ENCODE data around the gene UBXN6.
A peak's percentile ranks its signal among the peaks of the same experiment; 100 is the strongest.

The UBXN6 gene

GRCh38 chr19:4464815-4465581 is 7.4 kb upstream of the UBXN6 start:
- H3K27ac ChIP-seq: no peak overlapping the region
- TF ChIP-seq, protein P1, sequence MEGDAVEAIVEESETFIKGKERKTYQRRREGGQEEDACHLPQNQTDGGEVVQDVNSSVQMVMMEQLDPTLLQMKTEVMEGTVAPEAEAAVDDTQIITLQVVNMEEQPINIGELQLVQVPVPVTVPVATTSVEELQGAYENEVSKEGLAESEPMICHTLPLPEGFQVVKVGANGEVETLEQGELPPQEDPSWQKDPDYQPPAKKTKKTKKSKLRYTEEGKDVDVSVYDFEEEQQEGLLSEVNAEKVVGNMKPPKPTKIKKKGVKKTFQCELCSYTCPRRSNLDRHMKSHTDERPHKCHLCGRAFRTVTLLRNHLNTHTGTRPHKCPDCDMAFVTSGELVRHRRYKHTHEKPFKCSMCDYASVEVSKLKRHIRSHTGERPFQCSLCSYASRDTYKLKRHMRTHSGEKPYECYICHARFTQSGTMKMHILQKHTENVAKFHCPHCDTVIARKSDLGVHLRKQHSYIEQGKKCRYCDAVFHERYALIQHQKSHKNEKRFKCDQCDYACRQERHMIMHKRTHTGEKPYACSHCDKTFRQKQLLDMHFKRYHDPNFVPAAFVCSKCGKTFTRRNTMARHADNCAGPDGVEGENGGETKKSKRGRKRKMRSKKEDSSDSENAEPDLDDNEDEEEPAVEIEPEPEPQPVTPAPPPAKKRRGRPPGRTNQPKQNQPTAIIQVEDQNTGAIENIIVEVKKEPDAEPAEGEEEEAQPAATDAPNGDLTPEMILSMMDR (conservative IDR thresholded peaks at IDR 0.05): no peak

- peak overlapping the region; percentile 73 for H3K27ac ChIP-seq
- TF ChIP-seq, protein P1 (conservative IDR thresholded peaks at IDR 0.05): no peak
Measured at GRCh38 chr19:4456843-4457653, 546 bp downstream of the UBXN6 start.

- TF ChIP-seq, protein P1 (conservative IDR thresholded peaks at IDR 0.05): no peak
- peak overlapping the region; percentile 73 for H3K27ac ChIP-seq
Measured at GRCh38 chr19:4456476-4456842, 1.1 kb downstream of the UBXN6 start.

DNA sequence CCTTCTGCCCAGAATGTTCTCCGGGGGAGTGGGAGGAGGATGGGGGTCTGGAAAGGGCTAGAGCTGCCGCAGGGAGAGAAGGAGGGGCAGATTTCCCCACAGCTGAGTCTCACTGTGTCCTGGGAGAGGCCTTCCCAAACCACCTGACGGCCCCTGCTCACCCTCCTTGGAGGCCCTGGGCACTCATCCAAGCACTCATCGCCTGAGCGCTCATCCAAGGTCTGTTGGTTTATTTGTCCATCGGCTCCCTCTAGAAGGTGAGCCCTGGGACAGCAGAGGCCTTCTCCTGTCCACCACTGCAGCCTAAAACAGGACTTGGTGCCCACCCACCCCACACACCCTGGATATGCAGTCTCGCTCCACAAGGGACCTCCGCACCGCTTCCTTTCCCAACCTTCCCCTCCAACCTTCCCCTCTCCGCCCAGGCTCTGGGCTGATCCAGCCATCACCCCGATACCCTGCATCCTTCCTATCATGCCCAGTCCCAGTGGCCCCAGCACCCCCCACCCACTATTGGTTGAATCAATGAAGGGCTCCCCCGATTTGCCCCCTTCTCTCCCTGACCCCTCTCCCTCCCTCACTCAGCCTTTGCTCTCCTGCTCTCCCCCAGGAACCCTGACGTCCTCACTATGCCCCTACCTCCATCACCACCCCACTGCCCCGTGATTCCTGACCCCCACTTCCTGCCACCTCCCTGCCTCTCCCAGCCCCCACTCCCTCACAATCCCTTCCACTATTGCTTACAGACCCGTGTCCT is 1.7 kb downstream of the UBXN6 start:
- H3K27ac ChIP-seq: peak overlapping the region; percentile 73
- TF ChIP-seq, protein P1 (conservative IDR thresholded peaks at IDR 0.05): no peak

DNA sequence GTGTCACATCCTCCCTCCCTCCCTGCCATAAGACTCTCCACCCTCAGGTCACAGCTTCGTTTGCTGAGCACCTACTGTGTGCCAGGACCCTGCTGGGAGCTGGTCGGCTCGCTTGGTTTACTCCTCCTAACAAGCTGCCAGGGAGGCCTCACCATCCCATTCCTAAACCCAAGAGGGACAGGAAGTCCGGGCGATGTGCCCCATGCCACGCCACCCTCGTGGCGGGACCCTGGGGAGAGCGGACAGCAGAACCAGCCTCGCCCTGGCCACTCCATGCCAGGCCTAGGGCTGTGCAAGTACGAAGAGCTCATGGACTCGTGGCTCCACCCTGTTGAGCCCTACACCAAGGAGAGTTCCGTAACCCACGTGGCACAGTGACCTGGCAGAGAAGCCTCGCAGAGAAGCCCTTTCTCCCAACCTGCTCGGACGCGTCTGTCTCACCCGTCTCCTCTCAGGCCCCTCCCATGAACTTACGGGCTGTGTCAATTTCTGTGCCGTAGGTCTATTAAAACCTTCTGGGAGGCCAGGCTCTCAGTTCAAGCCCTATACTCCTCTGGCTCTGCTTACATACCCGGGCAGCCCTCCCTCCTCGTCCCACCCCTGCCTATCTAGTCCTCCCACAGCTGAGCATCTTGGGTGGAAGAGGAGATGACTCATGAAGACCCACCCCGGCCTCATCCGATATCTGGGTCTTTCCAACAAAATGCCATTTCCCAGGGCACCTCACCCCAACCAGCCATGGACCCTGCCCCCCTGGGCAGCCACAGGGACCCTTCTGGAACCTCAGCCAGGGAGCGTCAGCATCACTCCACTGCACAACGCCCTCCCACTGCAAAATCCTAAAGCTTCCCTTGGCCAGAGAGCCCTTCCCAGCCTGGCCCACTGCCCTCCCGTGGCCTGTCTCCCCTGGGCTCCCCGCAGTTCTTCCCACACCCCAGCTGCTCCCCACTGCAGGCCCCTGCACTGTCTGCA is 2.6 kb downstream of the UBXN6 start:
- TF ChIP-seq, protein P1 (conservative IDR thresholded peaks at IDR 0.05): no peak
- peak overlapping the region; percentile 73 for H3K27ac ChIP-seq

- H3K27ac ChIP-seq: no peak overlapping the region
- TF ChIP-seq, protein P1 (conservative IDR thresholded peaks at IDR 0.05): no peak
Measured at GRCh38 chr19:4453232-4454179, 4.1 kb downstream of the UBXN6 start.

Data from VCaP (cell line).